Activated CD8-positive, alpha-beta memory T cell treated with anti-CD3 and anti-CD28 coated beads for 48 hours (primary cell): ENCODE measurements around the gene EMD.
"Not testable (repeated sequence)": the region's sequence is repeated elsewhere in the genome, so short reads cannot be mapped to it uniquely, and the experiment has no call there.

Source experiments
- DNase-seq, 3 experiments: peaks; one replicate each; pipeline ENCODE4 v3.0.0-alpha.2; 2020; ENCODE audit warnings: low read depth in 2 of 3, low spot score in 2 of 3

The EMD gene

DNA sequence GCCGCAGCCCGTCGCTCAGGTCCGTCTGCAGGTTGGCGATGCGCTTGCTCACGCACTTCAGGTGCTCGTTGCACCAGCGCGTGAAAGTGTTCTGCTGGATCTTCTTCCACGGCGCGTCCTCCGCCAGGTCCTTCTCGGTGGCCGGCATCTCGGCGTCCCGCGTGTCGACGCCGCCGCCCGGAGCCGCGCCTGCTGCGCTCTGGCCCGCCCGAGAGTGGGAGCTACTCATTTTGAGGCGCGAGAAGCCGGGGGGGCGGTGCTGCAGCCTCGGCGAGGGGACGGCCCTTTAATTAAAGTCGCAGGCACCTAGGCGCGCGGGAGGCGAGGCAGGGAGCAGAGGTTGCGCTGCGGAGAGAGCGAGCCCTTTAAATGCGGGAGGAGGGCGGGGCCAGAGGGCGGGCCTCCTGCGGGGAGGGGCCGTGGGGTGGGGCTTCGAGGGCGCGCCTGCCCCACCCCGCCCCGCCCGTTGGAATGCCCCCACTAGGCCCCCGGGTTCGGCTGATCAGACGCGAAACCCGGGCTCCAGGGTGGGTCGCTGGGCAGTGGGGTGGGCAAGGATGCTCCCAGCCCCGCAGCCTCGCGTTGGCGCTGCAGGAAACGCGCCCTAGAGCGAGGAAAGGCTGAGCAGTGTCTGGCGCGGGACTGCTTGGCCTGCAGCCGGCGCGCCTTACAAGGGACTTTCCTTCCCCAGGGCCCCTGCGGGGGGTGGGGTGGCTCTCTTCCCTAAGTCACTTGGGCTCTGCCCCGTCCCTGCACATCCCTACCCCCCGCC, 7.9 kb upstream of the EMD start:
- DNase-seq = peak in 2 of 3 experiments; percentile 72 to 82

DNA sequence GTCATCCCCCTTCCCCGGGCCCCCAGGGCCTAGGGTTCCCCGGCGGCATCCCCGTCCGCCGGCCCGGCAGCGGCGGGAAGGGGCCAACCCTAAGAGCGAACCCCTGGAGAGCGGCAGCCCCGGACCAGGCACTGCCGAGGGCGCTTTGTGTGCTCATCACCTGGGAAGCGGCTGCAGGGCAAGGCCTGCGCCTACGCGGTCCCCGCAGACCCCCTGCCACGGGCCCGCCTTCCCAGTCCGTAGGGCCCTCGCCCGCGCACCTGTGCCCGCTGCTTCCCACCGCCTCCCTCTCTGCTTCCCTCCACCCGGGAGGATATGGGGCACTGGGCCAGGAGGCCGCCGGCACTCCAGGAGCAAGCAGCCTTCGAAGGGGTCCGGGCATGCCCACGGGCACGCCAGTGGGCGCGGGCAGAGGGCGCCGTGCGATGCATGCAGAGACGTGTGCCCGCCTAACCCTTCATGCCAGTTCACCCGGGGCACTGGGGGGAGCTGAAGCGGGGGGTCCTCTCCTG, 7.2 kb upstream of the EMD start:
- DNase-seq = no peak

- DNase-seq = no peak
Measured at GRCh38 chrX:154372612-154373022, 6.5 kb upstream of the EMD start.

GRCh38 chrX:154373340-154374306, 5.5 kb upstream of the EMD start:
- DNase-seq = no peak

- no peak for DNase-seq
Measured at GRCh38 chrX:154374313-154375155, 4.6 kb upstream of the EMD start, which contains the start of gene FLNA. FLNA (minus strand) TSS chrX:154374634; CDS start chrX:154371245, 3,389 bp downstream.

DNA sequence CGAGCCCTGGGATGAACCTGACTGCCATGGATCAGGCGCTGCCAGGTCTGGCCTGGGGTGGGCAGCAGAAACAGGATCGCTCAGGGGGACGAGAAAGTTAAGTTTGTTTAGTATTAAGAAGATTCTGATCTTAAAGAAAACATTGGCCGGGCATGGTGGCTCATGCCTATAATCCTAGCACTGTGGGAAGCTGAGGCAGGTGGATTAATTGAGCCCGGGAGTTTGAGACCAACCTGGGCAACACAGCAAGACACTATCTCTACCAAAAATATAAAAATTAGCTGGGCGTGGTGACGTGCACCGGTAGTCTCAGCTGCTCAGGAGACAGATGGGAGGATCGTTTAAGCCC, 4.0 kb upstream of the EMD start:
- no peak for DNase-seq

- DNase-seq = no peak
Measured at GRCh38 chrX:154376774-154377173, 2.3 kb upstream of the EMD start.

GRCh38 chrX:154378059-154378798, 866 bp upstream of the EMD start:
- DNase-seq = peak in 1 of 3 experiments; percentile 61

DNA sequence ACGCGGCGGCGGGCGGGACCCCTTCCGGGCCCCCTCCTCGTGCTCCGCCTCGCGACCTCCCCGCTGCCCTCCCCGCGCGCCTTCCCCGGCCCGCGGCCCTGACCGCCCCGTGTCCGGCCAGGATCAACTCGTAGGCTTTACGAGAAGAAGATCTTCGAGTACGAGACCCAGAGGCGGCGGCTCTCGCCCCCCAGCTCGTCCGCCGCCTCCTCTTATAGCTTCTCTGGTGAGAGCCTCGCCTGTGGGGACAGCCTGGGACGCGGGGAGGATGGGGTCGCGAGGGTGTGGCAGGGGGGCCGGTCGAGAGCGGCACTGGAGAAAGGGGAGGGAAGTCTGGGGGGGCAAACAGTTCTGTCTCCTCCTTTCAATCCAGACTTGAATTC, 465 bp downstream of the EMD start:
- DNase-seq = no peak

DNA sequence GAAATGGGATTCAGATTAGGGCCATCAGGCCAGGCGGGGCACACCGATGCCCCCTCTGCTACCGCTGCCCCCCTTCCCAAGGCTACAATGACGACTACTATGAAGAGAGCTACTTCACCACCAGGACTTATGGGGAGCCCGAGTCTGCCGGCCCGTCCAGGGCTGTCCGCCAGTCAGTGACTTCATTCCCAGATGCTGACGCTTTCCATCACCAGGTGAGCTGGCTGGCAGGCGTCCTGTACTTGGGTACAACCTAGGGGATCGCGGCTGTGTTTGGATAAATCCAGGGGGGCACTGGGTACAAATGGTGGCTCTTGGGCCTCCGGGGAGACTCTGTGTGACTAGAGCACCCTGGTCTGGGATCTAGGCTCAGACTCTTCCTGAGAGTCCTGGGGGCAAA, 1.1 kb downstream of the EMD start:
- no peak for DNase-seq

- no peak for DNase-seq
Measured at GRCh38 chrX:154380787-154381186, 1.7 kb downstream of the EMD start.

- no peak for DNase-seq
Measured at GRCh38 chrX:154381271-154381670, 2.2 kb downstream of the EMD start.

GRCh38 chrX:154382483-154383069, 3.5 kb downstream of the EMD start:
- DNase-seq = no peak

GRCh38 chrX:154383359-154384283, 4.5 kb downstream of the EMD start:
- no peak for DNase-seq

- no peak for DNase-seq
Measured at GRCh38 chrX:154384284-154384892, 5.3 kb downstream of the EMD start.

- not testable (repeated sequence) for DNase-seq
Measured at GRCh38 chrX:154388094-154388493, 9.0 kb downstream of the EMD start.

- DNase-seq = not testable (repeated sequence)
Measured at GRCh38 chrX:154388649-154389048, 9.6 kb downstream of the EMD start.
